Muscle of leg (tissue), 11 donors: Measurements from ENCODE around the gene GPC3. TPM values are rescaled to one million over a fixed set of nuclear protein-coding genes. Genes with fewer than 3 reads are reported as not detected.

Source experiments
- DNase-seq: peaks from one replicate; pipeline ENCODE4 v3.0.0; 2013
- H3K27ac ChIP-seq: one replicate; pipeline ENCODE4 v1.5.1; 2013; ENCODE audit warnings: mild to moderate bottlenecking, low read length, control low read depth
- H3K27me3 ChIP-seq: one replicate; pipeline ENCODE4 v1.6.1; 2013; ENCODE audit warnings: low read length; ENCODE audit not compliant: control insufficient read depth, insufficient read depth
- H3K36me3 ChIP-seq: one replicate; pipeline ENCODE4 v1.6.1; 2013; ENCODE audit warnings: low read length; ENCODE audit not compliant: control insufficient read depth, insufficient read depth
- H3K4me1 ChIP-seq: one replicate; pipeline ENCODE4 v1.6.1; 2013; ENCODE audit warnings: low read length; ENCODE audit not compliant: control insufficient read depth, insufficient read depth
- H3K4me3 ChIP-seq: one replicate; pipeline ENCODE4 v1.5.1; 2013; ENCODE audit warnings: low read length, control low read depth
- H3K9me3 ChIP-seq: replicated peaks from 2 replicates; pipeline ENCODE4 v1.6.1; 2013; ENCODE audit warnings: low read depth, low read length; ENCODE audit not compliant: control insufficient read depth
- WGBS: methylation state at CpG from one replicate; pipeline ENCODE4 v1.1.5; 2013; ENCODE audit warnings: missing lambda C conversion rate; ENCODE audit not compliant: insufficient coverage; 5-methylcytosine and 5-hydroxymethylcytosine counted together
- polyA plus RNA-seq, 8 donors: library from polyadenylated mRNA; unstranded; fragments of 120-200 nt; gene quantifications; one replicate each; pipeline versions ENCODE4 v1.2.1 to v1.2.3, GENCODE V29; 2013; ENCODE audit warnings: inconsistent platforms in 1 of 8, low replicate concordance in 1 of 8; ENCODE audit not compliant: insufficient read length in 8 of 8, insufficient read depth in 1 of 8
- total RNA-seq: library from RNA; stranded (reverse); fragments of 120-200 nt; gene quantifications from one replicate; pipeline ENCODE4 v1.2.4, GENCODE V29; 2013

Gene GPC3
- total and polyA plus RNA-seq, 9 donors: 271 to 581 (median 367) TPM

GRCh38 chrX:133669214-133669613 lies 316.2 kb downstream of the GPC3 start:
- Histone ChIP-seq H3K4me3 (no peak overlapping the region), H3K27me3 (peaks cover 8% of the 10 kb centered on the region), H3K36me3 (no peaks in the 10 kb centered on the region), H3K27ac (no peak overlapping the region), H3K9me3 (no peaks in the 10 kb centered on the region), H3K4me1 (peaks cover 5% of the 10 kb centered on the region)
- no peak for DNase-seq
- no CpG with 5 or more reads among the region's 5 CpGs for WGBS

- H3K36me3 ChIP-seq: no peaks in the 10 kb centered on the region
- H3K9me3 ChIP-seq: no peaks in the 10 kb centered on the region
- no peak overlapping the region for H3K27ac ChIP-seq
- 100% methylated on average over 1 of the region's 3 CpGs for WGBS
- no peak for DNase-seq
- H3K4me3 ChIP-seq: no peak overlapping the region
- peaks cover 8% of the 10 kb centered on the region for H3K27me3 ChIP-seq
- H3K4me1 ChIP-seq: peaks cover 5% of the 10 kb centered on the region
Measured at GRCh38 chrX:133668225-133668931, 317.0 kb downstream of the GPC3 start.

GRCh38 chrX:133666256-133666655 lies 319.1 kb downstream of the GPC3 start:
- Histone ChIP-seq H3K27ac (no peak overlapping the region), H3K36me3 (no peaks in the 10 kb centered on the region), H3K27me3 (peaks cover 8% of the 10 kb centered on the region), H3K4me1 (peaks cover 5% of the 10 kb centered on the region), H3K4me3 (no peak overlapping the region), H3K9me3 (no peaks in the 10 kb centered on the region)
- peak; percentile 31 for DNase-seq

GRCh38 chrX:133661962-133662839 lies 323.2 kb downstream of the GPC3 start:
- no CpG with 5 or more reads among the region's 3 CpGs for WGBS
- Histone ChIP-seq H3K36me3 (no peaks in the 10 kb centered on the region), H3K27ac (no peak overlapping the region), H3K27me3 (peaks cover 4% of the 10 kb centered on the region), H3K9me3 (no peaks in the 10 kb centered on the region), H3K4me3 (no peak overlapping the region), H3K4me1 (peaks cover 4% of the 10 kb centered on the region)
- no peak for DNase-seq

- H3K9me3 ChIP-seq: no peaks in the 10 kb centered on the region
- DNase-seq: no peak
- H3K27ac ChIP-seq: no peak overlapping the region
- peaks cover 4% of the 10 kb centered on the region for H3K27me3 ChIP-seq
- no peak overlapping the region for H3K4me3 ChIP-seq
- H3K36me3 ChIP-seq: no peaks in the 10 kb centered on the region
- peaks cover 4% of the 10 kb centered on the region for H3K4me1 ChIP-seq
Measured at GRCh38 chrX:133660281-133660680, 325.1 kb downstream of the GPC3 start.

- no peaks in the 10 kb centered on the region for H3K9me3 ChIP-seq
- H3K27me3 ChIP-seq: peaks cover 4% of the 10 kb centered on the region
- DNase-seq: no peak
- no peaks in the 10 kb centered on the region for H3K36me3 ChIP-seq
- H3K27ac ChIP-seq: no peak overlapping the region
- no CpG with 5 or more reads among the region's 3 CpGs for WGBS
- H3K4me3 ChIP-seq: no peak overlapping the region
- peaks cover 4% of the 10 kb centered on the region for H3K4me1 ChIP-seq
Measured at GRCh38 chrX:133658293-133658911, 327.0 kb downstream of the GPC3 start.

- Histone ChIP-seq H3K36me3 (no peaks in the 10 kb centered on the region), H3K4me3 (no peak overlapping the region), H3K9me3 (no peaks in the 10 kb centered on the region), H3K27me3 (peaks cover 2% of the 10 kb centered on the region), H3K27ac (no peak overlapping the region), H3K4me1 (peaks cover 4% of the 10 kb centered on the region)
- no peak for DNase-seq
- WGBS: no CpG with 5 or more reads among the region's 2 CpGs
Measured at GRCh38 chrX:133655275-133656265, 329.8 kb downstream of the GPC3 start.

- H3K27ac ChIP-seq: no peak overlapping the region
- no peak for DNase-seq
Measured at GRCh38 chrX:133654811-133655210, 330.6 kb downstream of the GPC3 start.

GRCh38 chrX:133653358-133653757 lies 332.0 kb downstream of the GPC3 start:
- Histone ChIP-seq H3K27me3 (peaks cover 6% of the 10 kb centered on the region), H3K27ac (no peak overlapping the region), H3K4me3 (no peak overlapping the region), H3K36me3 (no peaks in the 10 kb centered on the region), H3K9me3 (no peaks in the 10 kb centered on the region), H3K4me1 (peaks cover 8% of the 10 kb centered on the region)
- DNase-seq: no peak
- 20% methylated on average over 1 of the region's 2 CpGs for WGBS

More at GRCh38 chrX:133654811-133655210, 330.6 kb downstream of the GPC3 start:
- Histone ChIP-seq H3K9me3 (no peaks in the 10 kb centered on the region), H3K36me3 (no peaks in the 10 kb centered on the region), H3K27me3 (peaks cover 2% of the 10 kb centered on the region), H3K4me3 (no peak overlapping the region), H3K4me1 (peaks cover 4% of the 10 kb centered on the region)
